Measurements from ENCODE around the gene WDFY4. TPM values are rescaled to one million over a fixed set of nuclear protein-coding genes. Genes with fewer than 3 reads are reported as not detected.

WDFY4 gene
- polyA plus RNA-seq, 3 donors = 1.1 to 2.4 (median 2.4) TPM

- DNase-seq = no peak
Observed at GRCh38 chr10:48814933-48815332, 130.3 kb downstream of the WDFY4 start.

GRCh38 chr10:48817141-48817540 lies 132.5 kb downstream of the WDFY4 start:
- DNase-seq = no peak

- DNase-seq = no peak
Observed at GRCh38 chr10:48818081-48818480, 133.4 kb downstream of the WDFY4 start.

- no peak for DNase-seq
Observed at GRCh38 chr10:48818861-48819520, 134.3 kb downstream of the WDFY4 start.

- DNase-seq = no peak
Observed at GRCh38 chr10:48819783-48820182, 135.1 kb downstream of the WDFY4 start.

GRCh38 chr10:48820231-48820630 lies 135.6 kb downstream of the WDFY4 start:
- no peak for DNase-seq

GRCh38 chr10:48820699-48821098 lies 136.0 kb downstream of the WDFY4 start:
- no peak for DNase-seq

GRCh38 chr10:48821111-48821510 lies 136.4 kb downstream of the WDFY4 start:
- DNase-seq = no peak

- no peak for DNase-seq
Observed at GRCh38 chr10:48821692-48822091, 137.0 kb downstream of the WDFY4 start.

- DNase-seq = no peak
Observed at GRCh38 chr10:48833674-48834073, 149.0 kb downstream of the WDFY4 start.

- DNase-seq = no peak
Observed at GRCh38 chr10:48834189-48834965, 149.7 kb downstream of the WDFY4 start.

- DNase-seq = no peak
Observed at GRCh38 chr10:48835781-48836180, 151.1 kb downstream of the WDFY4 start.

GRCh38 chr10:48836605-48837004 lies 151.9 kb downstream of the WDFY4 start:
- no peak for DNase-seq

GRCh38 chr10:48838834-48839233 lies 154.2 kb downstream of the WDFY4 start:
- DNase-seq = peak; percentile 37

GRCh38 chr10:48839809-48840679 lies 155.4 kb downstream of the WDFY4 start:
- no peak for DNase-seq

- no peak for DNase-seq
Observed at GRCh38 chr10:48842231-48842630, 157.6 kb downstream of the WDFY4 start.

GRCh38 chr10:48843198-48843597 lies 158.5 kb downstream of the WDFY4 start:
- DNase-seq = no peak

- DNase-seq = no peak
Observed at GRCh38 chr10:48844616-48845015, 159.9 kb downstream of the WDFY4 start.

- DNase-seq = no peak
Observed at GRCh38 chr10:48845512-48845911, 160.8 kb downstream of the WDFY4 start.

- no peak for DNase-seq
Observed at GRCh38 chr10:48847691-48848090, 163.0 kb downstream of the WDFY4 start.

- no peak for DNase-seq
Observed at GRCh38 chr10:48856855-48857254, 172.2 kb downstream of the WDFY4 start.

- no peak for DNase-seq
Observed at GRCh38 chr10:48872234-48872633, 187.6 kb downstream of the WDFY4 start.

- no peak for DNase-seq
Observed at GRCh38 chr10:48878091-48878490, 193.4 kb downstream of the WDFY4 start.

All from renal pelvis (tissue), 4 donors.